ENCODE results near the gene PURB.
"Not testable (repeated sequence)": the region's sequence is repeated elsewhere in the genome, so short reads cannot be mapped to it uniquely, and the experiment has no call there.

Gene PURB

DNA sequence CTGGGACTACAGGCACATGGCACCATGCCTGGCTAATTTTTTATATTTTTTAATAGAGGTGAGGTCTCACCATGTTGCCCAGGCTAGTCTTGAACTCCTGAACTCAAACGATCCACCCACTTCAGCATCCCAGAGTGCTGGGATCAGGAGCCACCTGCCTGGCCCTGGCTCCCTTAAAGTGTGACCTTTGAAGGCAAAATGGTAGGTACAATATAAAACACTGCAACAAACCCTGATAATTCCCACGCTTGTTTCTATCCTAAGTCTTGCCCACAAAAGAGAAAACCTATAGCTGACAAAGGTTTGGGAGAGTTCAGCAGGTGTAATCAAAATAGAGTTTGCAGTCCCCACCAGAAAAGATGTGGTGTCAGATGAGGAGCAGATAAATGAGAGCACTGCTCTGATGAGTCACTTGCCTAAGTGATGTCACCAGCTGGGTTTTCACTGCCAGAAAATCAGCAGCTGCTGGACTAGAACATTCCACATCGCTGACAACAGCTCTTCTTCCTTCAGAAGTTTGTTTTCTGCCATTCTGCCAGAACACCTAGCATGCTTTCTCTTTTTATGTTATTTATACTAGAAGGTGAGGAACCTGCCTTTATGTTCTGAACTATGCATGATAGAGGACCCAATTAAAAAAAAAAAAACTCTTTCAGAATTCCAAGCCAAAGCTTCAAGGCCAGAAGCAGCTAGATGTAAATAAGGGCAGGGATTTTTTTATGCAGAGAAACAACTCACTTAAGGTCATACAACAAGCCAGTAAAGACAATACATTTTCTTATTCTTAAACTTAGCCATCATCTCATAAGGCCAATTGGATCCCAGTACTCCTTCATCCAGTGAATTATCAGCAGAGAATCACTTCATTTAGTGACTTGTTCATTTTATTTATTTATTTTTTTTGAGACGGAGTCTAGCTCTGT, 18.0 kb downstream of the PURB start:
- in situ Hi-C loops (cut with HindIII; ENCODE audit: low pct_unique_long_range_greater_than_20kb, low sequenced_read_pairs) = no loop called here
- DNase-seq (ENCODE audit: low read depth in 1 of 2, low spot score in 1 of 2) = peak in 1 of 2 experiments; percentile 41
- TF ChIP-seq JUND (IDR thresholded peaks at IDR 0.05; ENCODE audit: low read depth) = no peak

DNA sequence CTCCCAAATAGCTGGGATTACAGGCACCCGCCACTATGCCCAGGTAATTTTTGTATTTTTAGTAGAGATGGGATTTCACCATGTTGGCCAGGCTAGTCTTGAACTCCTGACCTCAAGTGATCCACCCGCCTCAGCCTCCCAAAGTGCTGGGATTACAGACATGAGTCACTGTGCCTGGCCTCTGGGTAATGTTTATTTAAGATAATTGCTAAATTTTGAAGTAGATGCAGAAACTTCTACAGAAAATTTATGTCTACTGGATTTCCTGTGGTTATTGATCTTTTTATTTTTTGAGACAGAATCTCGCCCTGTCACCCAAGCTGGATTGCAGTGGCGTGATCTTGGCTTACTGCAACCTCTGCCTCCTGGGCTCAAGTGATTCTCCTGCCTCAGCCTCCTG, 23.4 kb downstream of the PURB start:
- in situ Hi-C loops (cut with HindIII; ENCODE audit: low pct_unique_long_range_greater_than_20kb, low sequenced_read_pairs); DNase-seq (ENCODE audit: low read depth in 1 of 2, low spot score in 1 of 2): not testable (repeated sequence)

DNA sequence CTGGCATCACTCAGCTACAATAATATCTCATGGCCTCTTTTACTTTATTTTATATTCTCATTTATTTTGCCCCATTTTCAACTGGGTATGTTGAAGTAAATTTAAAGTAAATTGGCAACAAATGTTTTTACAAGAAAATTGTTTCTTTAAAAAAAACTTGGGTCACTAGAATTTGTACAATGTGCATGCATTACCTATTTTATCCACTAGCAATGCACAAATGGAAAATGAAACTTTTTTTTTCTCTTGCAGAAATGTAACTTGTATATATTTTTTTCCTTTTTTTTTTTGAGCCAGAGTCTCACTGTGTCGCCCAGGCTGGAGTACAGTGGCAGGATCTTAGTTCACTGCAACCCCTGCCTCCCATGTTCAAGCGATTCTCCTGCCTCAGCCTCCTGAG, 27.2 kb downstream of the PURB start:
- TF ChIP-seq JUND (IDR thresholded peaks at IDR 0.05; ENCODE audit: low read depth) = no peak
- in situ Hi-C loops (cut with HindIII; ENCODE audit: low pct_unique_long_range_greater_than_20kb, low sequenced_read_pairs) = no loop called here
- no peak for DNase-seq (ENCODE audit: low read depth in 1 of 2, low spot score in 1 of 2)

DNA sequence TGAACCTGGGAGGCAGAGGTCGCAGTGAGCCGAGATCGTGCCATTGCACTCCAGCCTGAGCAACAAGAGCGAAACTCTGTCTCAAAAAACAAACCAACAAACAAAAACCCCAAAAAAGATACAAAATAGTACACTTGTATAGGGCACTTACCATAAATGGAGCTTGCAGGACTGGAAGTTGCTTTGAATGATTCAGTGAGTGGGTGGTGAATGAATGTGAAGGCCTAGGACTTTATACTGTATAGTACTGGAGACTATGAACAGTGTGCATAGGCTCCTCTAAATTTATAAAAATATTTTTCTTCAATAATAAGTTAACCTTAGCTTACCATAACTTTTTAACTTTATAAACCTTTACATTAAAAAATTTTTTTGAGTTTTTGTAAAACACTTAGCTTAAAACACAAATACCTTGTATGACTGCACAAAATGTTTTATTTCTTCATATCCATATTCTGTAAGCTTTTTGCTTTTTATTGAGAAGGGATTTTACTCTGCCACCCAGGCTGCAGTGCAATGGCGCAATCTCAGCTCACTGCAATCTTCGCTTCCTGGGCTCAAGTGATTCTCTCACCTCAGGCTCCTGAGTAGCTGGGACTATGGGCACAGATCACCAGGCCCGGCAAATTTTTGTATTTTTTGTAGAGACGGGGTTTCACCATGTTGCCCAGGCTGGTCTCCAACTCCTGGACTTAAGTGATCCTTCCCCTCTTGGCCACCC, 30.5 kb downstream of the PURB start:
- in situ Hi-C loops (cut with HindIII; ENCODE audit: low pct_unique_long_range_greater_than_20kb, low sequenced_read_pairs) = no loop called here
- DNase-seq (ENCODE audit: low read depth in 1 of 2, low spot score in 1 of 2) = no peak

DNA sequence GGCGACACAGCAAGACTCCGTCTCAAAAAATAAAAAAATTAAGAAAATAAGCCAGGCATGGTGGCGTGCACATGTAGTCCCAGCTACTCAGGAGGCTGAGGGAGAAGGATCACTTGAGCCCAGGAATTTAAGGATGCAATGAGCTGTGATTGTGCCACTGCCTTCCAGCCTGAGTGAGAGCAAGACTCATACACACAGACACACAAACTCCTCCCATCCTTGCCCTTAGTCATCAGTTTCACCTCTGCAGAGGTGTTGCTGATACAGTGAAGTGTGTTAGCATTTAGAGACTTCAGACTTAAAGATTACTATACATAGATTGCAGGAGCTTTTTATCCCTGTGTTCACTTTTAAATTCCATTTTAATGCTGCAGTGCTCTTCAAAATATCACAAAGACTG, 31.9 kb downstream of the PURB start:
- in situ Hi-C loops (cut with HindIII; ENCODE audit: low pct_unique_long_range_greater_than_20kb, low sequenced_read_pairs) = no loop called here
- DNase-seq (ENCODE audit: low read depth in 1 of 2, low spot score in 1 of 2) = no peak
- no peak for TF ChIP-seq JUND (IDR thresholded peaks at IDR 0.05; ENCODE audit: low read depth)

More for the DNA sequence above, 30.5 kb downstream of the PURB start:
- TF ChIP-seq JUND (IDR thresholded peaks at IDR 0.05; ENCODE audit: low read depth) = no peak

DNA sequence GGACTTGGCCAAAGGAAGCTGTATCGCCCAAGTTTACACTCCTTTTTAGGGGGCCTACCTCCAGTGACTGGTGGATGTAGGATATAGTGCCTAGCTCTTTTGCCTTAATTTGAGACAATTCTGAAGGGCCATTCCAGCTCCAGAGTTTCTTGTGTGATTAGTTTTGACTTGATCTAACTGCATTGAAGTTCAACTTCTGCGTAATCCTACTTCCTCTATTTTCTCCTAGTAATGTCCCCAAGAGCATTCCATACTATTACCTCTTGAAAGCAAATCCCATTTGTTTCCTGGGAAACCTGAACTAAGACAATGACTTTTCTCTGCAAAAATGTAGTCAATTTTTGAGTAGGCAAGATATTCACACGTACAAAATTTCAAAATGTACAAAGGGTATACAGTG, 32.7 kb downstream of the PURB start:
- no peak for DNase-seq (ENCODE audit: low read depth in 1 of 2, low spot score in 1 of 2)
- TF ChIP-seq JUND (IDR thresholded peaks at IDR 0.05; ENCODE audit: low read depth) = no peak
- in situ Hi-C loops (cut with HindIII; ENCODE audit: low pct_unique_long_range_greater_than_20kb, low sequenced_read_pairs) = no loop called here

DNA sequence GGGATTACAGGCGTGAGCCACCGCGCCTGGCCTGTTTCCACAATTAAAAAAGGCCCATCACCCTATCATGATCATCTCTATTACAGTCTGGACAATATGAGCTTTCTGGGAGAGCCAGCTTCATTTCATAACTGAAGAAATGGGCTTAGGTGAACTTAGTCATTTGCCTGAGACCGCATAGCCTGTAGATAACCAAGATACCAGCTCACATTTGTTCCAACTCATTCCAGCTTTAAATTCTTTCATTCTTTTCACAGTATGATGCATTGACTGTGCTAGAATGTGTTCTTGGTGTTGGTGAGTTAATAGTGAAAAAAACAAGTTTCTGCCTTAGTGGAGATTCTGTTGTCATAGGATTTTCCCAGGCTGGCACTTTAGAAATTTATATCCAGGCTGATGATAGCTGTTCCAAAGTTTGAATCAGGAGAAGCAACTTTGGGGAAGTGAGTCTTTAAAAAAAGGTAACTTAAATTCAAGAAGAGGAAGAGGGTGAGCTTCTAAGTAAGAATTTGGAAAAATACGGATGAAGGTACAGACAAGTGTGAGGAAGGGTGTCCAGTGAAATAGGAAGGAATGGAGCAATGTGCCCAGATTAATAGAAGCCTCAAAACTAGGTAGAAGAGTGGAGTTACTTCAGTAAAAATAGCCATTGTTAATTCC, 35.3 kb downstream of the PURB start:
- DNase-seq (ENCODE audit: low read depth in 1 of 2, low spot score in 1 of 2) = no peak
- TF ChIP-seq JUND (IDR thresholded peaks at IDR 0.05; ENCODE audit: low read depth) = no peak
- in situ Hi-C loops (cut with HindIII; ENCODE audit: low pct_unique_long_range_greater_than_20kb, low sequenced_read_pairs) = no loop called here

DNA sequence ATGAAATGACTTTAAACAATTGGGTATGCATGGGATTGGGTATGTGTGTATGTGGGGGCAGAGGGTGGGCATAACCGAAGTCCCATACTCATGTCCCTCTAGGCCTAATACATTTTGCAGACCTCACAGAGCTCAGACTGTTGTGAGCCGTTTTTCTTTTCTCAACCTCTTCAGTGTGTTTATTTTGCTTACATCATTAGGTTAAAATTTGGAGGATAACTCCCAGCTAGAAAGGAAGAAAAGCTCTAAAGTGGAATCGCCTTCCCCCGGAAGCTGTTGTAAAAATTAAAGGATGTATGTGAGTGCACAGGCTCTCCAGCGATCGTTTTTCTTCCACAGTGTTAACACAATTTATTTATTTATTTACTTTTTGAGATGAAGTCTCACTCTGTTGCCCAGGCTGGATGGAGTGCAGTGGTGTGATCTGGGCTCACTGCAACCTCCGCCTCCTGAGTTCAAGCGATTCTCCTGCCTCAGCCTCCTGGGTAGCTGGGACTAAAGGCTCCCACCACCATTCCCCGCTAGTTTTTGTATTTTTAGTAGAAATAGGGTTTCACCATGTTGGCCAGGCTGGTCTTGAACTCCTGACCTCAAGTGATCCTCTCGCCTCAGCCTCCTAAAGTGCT, 36.0 kb downstream of the PURB start:
- in situ Hi-C loops (cut with HindIII; ENCODE audit: low pct_unique_long_range_greater_than_20kb, low sequenced_read_pairs) = no loop called here
- no peak for TF ChIP-seq JUND (IDR thresholded peaks at IDR 0.05; ENCODE audit: low read depth)
- no peak for DNase-seq (ENCODE audit: low read depth in 1 of 2, low spot score in 1 of 2)

DNA sequence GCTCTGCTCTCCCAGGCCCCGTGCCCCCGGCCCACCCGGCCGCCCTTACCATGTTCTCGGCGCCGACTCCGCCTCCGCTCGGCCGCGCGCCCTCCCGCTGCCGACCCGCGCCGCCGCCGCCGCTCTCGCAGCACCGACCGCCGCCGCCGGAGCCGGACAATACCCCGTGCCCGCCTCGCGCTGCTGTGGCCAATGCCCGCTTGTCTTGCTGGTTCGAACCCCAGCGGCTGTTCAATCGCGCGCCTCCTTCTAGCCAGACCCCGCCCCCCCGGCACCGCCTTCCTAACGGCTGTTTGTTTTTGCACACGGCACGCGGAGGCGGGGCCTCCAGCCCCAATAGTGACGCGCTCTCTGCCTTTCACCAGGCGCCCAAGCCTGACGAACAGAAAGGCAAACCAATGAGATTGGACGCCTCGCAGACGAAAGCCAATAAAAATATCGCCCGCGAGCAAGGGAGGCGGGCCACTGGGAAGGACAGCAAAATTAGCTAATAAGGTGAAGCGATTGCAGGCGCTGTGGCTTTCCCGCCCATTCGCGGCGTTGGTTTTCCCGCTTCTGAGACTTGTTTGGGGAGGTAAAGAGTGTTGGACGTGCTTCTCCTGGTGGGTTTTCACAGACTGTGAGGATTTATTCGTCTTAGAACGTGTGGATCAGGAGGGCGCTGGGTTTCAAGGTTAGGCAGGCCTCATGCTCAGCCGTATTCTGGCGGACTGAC, 37.3 kb downstream of the PURB start, which contains the start of gene H2AZ2:
Gene H2AZ2 (minus strand): TSS at position 168 of the 715 bp plus-strand sequence. CDS start 116 bp downstream, at position 52.
- peak; percentile 99 to 100 for DNase-seq (ENCODE audit: low read depth in 1 of 2, low spot score in 1 of 2)
- in situ Hi-C loops (cut with HindIII; ENCODE audit: low pct_unique_long_range_greater_than_20kb, low sequenced_read_pairs) = no loop called here
- no peak for TF ChIP-seq JUND (IDR thresholded peaks at IDR 0.05; ENCODE audit: low read depth)

DNA sequence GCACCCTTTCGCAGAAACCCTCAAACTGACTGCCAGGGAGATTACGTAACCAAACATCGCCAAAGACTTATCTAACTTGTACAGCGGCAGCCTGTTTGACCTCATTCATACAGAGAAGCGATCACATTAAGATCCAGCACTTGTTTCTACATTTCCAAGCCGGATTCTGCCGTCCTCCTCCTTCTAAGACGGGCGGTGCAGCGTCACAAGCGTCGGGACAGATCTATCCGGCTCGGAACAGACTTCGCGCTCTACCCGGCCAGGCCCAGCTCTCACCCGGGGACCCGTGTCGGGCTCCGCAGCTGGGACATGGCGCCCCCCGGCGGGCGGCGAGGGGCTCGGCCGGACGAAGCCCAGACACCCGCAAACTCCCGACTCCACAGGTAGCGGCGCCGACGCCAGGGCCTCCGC, 37.8 kb downstream of the PURB start:
- DNase-seq (ENCODE audit: low read depth in 1 of 2, low spot score in 1 of 2) = peak; percentile 87 to 89
- in situ Hi-C loops (cut with HindIII; ENCODE audit: low pct_unique_long_range_greater_than_20kb, low sequenced_read_pairs) = no loop called here
- TF ChIP-seq JUND (IDR thresholded peaks at IDR 0.05; ENCODE audit: low read depth) = no peak

DNA sequence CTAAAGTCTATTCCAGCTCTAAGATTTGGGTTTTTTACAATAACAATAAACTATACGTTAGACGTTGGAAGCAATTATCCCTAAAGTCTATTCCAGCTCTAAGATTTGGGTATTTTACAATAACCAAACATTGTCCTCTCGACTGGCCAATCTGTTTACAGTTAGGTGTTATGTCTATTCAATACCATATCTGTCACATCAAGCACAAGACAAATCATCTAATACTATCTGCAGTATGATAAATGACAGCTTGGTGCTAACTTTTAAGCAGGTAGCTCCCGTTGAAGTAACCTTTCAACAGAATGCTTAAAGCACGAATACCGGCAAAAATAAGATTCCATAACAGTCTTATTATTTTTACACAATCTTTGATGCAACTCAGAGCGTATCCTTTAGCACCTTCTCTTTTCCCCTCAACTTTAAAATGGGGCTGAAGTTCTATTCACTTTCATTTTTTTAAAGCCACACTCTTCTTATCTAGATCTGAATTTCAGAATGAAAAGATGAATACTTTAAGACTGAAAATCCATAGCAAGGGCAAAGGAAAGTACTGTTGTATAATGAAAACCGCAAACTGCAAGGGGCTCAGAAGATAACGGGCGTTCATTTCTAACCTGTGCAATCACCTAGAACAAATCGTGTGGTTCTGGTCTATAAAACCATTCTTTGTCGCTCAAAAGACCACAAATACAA, 38.4 kb downstream of the PURB start:
- DNase-seq (ENCODE audit: low read depth in 1 of 2, low spot score in 1 of 2) = no peak
- in situ Hi-C loops (cut with HindIII; ENCODE audit: low pct_unique_long_range_greater_than_20kb, low sequenced_read_pairs) = no loop called here
- TF ChIP-seq JUND (IDR thresholded peaks at IDR 0.05; ENCODE audit: low read depth) = no peak

DNA sequence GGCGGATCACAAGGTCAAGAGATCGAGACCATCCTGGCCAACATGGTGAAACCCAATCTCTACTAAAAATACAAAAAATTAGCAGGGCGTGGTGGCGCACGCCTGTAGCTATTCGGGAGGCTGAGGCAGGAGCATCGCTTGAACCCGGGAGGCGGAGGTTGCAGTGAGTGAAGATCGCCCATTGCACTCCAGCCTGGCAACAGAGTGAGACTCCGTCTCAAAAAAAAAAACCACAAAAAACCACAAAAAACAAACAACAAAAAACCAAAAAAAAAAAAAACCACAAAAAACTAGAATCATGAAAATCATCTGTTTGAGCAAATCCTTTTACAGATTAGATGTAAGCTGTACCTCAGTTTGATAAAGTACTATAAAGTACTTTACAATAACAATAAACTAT, 38.9 kb downstream of the PURB start:
- in situ Hi-C loops (cut with HindIII; ENCODE audit: low pct_unique_long_range_greater_than_20kb, low sequenced_read_pairs); DNase-seq (ENCODE audit: low read depth in 1 of 2, low spot score in 1 of 2): not testable (repeated sequence)

Measured in T47D (cell line).